Measurements from ENCODE around the gene RAB5A. TPM values are rescaled to one million over a fixed set of nuclear protein-coding genes. Genes with fewer than 3 reads are reported as not detected.
"Not testable (repeated sequence)": the region's sequence is repeated elsewhere in the genome, so short reads cannot be mapped to it uniquely, and the experiment has no call there.

RAB5A gene
- total RNA-seq, 1 donor from 2014 or later: 81.6 TPM

DNA sequence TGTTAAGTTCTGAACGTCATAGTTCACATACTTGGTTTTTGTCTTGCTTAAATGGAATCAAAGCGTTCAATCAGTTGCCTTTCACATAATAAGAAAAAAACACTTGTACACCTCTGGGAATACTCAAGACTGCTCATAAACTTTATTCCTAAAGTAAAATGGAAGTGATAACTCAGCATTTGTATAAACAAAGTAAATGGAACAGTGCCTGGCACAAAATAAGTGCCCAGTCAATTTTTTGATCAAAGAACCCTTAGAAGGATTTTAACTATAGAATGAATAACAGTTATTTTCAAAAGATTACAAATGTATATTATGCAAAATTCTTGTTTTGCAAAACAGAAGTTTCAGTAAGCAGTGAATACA, 1.3 kb downstream of the RAB5A start:
- no peak for DNase-seq

DNA sequence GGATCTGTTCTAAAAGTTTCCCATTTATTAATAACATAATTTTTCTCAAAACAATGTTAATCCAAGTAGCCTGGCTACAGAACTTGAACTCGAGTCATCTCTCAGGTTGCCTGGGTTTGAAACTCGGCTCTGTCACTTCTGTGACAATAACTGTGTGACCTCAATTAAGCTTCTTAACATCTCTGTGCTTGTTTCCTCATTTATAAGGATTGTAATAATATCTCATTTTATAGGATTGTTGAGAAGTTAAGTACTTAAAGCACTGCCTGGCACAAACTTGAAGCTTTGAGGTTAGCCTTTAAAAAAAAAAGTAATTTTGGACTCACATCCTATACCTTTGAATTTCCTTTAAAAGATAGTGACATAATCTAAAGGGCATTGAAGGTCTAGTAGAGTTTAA, 3.4 kb downstream of the RAB5A start:
- DNase-seq: no peak

DNA sequence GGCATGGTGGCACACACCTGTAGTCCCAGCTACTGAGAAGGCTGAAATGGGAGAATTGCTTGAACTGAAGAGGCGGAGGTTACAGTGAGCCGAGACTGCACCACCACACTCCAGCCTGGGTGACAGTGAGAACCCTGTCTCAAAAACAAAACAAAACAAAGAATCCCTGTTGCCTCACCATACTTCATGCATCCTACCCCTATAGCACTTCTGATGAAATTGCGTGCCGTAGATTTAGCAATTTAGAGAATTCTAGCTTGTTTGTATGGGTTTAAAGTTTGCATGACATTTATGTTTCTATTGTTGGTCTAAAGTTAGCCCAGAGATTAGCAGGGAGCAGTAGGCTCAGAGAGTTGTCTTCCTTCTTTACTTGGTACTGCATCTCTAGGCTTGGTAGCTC, 7.8 kb downstream of the RAB5A start:
- no peak for DNase-seq

DNA sequence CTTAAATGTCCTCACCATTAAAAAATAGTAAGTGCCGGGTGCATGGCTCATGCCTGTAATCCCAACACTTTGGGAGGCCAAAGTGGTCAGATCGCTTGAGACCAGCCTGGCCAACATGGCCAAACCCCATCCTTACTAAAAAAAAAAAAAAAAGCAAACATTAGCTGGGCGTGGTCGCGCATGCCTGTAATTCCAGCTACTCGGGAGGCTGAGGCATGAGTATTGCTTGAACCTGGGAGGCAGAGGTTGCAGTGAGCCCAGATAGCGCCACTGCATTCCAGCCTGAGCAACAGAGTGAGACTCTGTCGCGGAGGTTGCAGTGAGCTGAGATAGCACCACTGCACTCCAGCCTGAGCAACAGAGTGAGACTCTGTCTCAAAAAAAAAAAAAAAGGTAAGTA, 10.5 kb downstream of the RAB5A start:
- not testable (repeated sequence) for DNase-seq

DNA sequence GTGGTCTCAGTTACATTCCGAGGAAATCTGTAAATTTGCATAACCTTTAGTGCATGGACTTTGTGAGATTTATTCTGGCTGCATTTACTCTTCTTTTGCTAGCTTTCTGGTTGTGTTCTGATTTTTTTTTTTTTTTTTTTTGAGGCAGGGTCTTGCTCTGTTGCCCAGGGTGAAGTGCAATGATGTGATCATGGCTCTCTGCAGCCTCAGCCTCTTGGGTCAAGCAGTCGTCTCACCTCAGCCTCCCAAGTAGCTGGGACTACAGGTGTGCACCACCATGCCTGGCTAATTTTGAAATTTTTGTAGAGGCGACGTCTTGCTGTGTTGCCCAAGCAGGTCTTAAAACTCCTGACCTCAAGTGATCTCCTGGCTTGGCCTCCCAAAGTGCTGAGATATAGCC, 12.6 kb downstream of the RAB5A start:
- no peak for DNase-seq

DNA sequence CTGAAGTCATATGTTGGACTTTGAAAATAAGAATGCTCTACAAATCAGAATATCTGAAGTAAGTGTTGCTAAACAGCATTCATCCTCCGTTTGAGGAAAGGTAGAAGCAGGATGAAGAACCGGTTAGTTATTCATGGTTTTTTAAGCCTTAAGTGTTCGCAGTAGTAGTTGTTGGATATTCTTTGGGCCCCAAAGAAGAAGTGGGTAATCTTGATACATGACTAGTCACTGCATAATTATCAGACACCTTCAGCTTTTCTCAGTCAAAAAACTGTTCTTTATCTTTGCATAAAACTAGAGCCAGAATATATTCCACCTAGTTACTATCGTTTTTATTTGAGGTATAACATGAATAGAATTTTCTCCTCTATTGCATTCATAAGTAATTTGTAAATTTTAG, 13.8 kb downstream of the RAB5A start:
- DNase-seq: no peak

DNA sequence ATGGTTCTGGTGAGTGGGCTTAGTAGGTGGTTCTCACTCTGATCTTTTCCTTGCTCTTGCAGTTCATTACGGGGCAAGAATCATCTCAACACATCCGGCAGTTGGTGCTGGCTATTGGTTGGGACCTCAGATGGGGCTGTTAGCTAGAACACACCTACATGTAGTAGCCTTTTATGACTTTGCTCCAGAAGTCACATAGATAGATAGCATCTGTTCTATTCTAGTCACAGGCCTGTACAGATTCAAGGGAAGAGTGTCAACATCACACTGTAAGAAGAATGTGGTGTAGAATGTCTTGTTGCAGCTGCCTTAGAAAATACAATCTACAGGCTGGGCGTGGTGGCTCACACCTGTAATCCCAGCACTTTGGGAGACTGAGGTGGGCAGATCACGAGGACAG, 15.1 kb downstream of the RAB5A start:
- no peak for DNase-seq

DNA sequence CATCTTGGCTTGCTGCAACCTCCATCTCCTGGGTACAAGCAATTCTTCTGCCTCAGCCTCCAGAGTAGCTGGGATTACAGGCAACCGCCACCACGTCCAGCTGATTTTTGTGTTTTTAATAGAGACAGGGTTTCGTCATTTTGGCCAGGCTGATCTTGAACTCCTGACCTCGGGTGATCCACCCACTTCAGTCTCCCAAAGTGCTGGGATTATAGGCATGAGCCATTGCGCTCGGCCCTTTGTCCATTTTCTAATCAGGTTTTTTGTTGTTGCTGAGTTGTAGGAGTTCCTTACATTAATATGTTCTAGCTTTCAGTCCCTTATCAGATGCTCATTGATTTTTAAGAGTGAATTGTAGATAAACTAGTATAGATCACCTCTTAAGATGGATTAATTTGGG, 20.3 kb downstream of the RAB5A start:
- no peak for DNase-seq

DNA sequence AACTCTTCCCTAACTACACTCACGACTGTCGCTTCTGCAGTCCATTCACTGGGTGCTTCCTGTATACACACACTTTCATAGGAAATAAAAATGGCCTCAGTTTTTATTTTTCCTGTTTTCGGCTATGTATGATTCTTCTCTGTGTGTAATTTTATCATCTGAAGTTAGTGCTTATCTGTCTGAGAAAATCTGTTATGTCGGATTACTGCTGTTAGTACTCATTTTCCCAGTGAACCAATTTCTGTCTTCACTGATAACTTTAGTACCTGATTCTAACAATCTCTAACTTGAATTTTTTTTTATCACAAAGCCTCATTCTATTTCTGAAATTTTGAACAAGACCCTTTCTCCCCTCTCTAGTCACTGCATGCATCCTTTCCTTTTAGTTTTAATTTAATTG, 20.9 kb downstream of the RAB5A start:
- DNase-seq: no peak

DNA sequence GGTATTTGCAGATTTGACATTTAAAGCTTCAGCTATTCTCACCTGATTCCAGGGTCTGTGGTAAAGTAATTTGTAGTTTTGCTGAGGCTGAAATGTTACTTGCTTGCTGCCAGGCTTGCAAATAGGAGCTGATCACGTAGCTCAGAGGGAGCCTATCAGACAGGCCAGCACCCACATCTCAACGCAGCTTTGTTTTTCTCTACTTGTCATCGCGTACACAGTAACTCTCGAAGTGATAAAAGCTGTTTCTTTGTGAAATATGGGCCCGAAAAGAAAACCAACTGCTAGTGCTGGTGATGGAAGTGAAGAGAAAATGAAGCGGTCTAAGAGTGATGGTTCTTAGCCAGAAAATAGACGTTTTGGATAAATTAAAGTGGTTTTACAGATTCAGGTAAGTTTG, 23.4 kb downstream of the RAB5A start:
- DNase-seq: no peak

DNA sequence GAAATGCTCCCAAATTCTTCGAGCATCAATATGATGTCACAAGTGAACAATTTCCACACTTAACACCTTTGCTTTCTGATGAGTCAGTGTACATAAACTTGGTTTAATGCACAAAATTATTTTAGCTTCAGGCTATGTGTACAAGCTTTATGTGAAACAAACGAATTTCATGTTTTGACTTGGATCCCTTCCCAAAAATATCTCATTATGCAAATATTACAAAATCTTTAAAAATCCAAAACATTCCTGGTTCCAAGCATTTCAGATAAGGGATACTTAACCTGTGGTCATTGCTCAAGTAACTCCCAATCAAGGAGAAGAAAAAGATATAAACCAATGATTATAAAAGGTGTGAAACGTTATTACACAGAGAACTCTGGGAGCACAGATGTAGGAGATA, 25.2 kb downstream of the RAB5A start:
- DNase-seq: no peak

DNA sequence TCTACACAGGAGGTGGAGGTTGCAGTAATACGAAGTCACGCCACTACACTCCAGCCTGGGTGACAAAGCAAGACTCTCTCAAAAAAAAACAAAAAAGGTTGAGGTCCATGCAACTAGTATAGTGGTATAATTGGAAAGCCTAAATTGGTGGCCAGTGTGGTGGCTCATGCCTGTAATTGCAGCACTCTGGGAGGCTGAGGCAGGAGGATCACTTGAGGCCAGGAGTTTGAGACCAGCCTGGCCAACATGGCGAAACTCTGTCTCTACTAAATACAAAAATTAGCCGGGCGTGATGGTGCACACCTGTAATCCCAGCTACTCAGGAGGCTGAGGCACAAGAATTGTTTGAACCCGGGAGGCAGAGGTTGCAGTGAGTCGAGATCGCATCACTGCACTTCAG, 42.0 kb downstream of the RAB5A start:
- not testable (repeated sequence) for DNase-seq

DNA sequence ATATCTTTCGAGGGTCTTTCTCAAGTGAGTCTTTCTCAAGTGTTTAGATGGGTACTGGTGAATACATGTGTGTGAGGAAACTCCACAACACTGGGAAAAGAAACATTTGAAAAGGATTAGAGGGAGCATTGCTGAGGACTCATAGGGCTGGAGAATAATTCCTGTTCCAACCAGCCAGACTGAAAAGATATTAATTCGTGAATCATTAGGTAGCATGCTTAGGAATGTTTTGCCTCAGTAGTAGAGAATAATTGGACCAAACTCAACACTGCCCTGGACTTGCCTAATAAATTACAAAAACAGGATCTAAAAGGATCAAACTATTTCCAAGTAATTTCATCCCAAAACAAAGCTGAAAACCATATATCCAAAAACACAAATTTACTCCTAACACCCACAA, 47.9 kb downstream of the RAB5A start:
- DNase-seq: no peak

DNA sequence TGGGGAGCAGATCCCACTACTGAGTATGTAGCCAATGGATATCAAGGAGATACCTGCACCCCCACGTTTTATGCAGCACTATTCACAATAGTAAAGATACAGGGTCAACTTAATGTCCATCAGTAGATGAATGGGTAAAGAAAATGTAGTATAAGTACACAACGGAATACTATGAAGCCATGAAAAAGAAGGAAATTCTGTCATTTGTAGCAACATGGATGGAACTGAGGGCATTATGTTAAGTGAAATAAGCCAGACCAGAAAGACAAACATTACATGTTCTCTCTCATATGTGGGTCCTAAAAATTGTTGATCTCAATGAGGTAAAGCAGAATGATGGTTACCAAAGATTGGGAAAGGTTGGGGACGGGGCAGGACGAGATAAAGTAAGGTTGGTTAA, 50.6 kb downstream of the RAB5A start:
- no peak for DNase-seq

DNA sequence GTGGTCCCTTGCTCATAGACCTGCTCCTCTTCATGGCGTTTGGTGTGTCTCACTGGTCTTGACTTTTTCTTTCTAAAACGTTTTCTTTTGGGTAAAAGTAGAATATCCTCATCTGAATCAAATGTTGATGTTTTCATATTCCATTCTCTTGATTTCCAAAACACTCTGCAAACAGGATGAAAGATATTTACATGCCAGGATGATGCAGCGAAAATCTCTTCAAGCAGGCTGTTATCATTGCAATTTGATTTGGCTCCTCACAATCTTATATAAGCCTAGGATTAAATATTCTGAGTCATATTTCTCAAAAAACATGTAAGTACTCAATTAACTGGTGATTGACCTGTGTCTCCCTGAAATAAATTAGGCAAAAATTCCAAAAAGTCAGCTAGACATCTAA, 55.0 kb downstream of the RAB5A start:
- DNase-seq: no peak

DNA sequence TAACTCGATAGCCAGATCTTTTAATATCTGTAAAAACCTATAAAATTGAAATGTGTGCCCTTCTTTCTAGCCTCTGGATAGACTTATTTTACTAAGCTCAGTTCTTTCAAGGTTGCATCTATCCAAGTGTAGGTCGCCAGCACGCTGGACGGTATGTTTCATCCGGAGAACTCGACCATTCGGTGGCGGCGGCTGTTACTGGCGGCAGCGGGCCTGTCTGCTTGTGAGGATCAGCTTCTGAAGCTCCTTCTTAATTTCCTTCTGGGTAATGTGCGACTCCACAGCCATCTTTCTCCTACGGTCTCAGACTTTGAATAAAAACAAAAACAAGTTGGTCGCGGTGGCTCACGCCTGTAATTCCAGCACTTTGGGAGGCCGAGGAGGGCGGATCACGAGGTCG, 61.1 kb downstream of the RAB5A start:
- DNase-seq: no peak

DNA sequence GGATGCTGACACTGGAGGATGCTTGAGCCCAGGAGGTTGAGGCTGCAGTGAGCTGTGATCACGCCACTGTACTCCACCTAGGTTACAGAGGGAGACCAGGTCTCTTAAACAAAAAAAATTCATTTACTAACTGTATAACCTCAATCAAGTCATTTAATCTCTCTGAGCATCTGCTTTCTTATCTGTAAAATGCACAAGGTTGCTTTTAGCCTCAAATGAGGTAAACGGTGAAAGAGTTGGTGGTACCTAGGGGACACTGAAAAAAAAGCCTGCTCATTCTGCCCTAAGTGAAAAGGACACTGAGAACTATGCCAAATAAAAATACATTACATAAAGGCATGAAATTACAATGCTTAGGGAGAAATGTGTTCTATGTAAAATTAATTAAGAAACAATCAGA, 61.7 kb downstream of the RAB5A start:
- DNase-seq: no peak

DNA sequence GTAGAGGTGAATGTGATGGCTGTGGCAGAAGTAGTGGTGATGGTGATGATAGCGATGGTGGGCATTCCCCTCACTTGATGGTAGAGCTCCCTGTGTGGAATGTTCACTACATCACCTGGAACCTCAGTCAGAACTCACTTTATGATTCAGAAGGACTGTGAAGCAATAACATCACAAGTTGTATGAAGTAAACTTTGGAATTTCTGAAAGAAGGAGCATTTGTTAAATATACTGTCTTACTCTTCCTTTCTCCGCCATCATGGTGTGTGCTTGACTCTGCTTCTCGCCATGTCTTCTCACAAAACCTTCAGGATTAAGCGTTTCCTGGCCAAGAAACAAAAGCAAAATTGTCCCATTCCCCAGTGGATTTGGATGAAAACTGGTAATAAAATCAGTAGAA, 65.3 kb downstream of the RAB5A start, which contains the start of gene PP2D1:
PP2D1 (minus strand) TSS at position 101 of the 400 bp plus-strand sequence. CDS start 192 bp downstream, outside the sequence.
- no peak for DNase-seq

DNA sequence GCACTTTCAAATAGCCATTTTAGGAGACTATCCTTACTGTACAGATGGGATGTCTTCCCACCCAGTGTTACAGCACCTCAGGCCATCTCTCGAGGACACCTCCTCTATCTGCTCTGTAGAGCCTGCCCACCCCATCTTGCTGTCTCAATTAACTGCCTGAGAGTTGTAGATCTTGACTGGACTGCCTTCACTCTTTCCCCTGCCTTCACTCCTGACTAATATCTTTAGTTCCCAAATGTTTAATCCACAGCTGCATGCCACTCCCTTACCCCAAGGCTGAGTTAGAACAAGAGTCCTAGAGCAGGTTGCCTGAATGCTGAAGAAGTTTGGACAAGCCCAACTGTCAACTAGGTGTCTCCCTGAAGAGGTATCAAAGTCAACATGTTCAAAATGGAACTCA, 66.5 kb downstream of the RAB5A start:
- no peak for DNase-seq

DNA sequence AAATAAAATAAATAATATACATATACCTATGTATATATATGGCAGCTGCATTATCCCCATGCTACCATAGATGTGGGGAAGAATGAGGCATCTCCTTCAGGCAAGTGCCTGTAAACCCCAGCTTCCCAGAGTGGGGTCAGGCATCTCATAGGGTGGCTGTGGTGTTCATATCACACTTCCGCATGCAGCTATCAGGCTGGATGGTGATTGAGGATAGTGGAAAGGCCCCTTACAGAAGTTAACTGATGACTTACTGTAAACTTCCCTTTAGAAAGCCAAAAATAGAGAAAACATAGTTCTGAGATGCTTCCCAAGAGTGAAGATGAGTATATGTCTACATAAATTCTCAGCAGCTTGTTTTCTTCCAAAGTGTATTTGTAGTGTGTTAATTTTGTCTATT, 68.6 kb downstream of the RAB5A start:
- DNase-seq: no peak

DNA sequence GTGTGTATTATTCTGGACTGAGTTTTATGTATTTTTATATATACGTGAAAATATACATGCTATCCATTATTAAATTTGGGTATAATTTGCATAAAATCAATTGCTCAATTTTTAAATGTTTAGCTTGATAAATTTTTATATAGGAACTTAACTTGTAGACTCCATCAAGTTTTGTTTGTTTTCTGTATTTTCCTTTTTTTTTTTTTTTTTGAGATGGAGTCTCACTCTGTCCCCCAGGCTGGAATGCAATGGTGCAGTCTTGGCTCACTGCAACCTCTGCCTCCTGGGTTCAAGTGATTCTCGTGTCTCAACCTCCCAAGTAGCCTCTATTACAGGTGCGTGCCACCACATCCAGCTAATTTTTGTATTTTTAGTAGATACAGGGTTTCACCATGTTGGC, 69.2 kb downstream of the RAB5A start:
- DNase-seq: not testable (repeated sequence)

DNA sequence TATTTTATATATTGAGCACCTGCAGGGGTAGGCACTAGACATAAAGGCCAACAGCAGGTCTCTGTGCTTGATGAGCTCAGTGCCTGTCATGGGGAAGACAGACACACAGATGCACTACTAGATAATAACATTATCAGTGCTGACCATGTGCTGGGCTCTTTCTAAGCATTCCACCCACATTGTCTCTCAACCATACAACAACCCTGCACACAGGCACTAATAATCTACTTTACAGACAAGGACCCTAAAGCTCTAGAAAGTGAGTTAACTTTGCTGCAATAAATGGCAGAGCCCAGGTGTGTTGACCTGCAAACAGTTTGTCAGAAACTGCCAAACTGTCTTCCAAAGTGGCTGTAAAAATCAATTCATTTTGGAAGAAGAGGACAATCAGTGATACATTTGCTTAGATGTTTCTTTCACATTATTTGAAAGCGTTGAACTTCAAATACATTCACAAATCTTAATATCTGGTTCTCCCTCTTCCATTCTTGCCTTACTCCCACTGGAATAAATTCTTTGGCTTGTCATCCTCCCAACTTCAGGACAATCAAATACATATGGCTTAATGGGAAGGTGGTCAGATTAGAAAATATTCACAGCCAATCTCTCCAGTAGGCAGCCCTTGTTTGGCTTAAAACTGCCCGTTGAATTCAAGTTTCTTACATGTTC, 76.2 kb downstream of the RAB5A start:
- DNase-seq: no peak

DNA sequence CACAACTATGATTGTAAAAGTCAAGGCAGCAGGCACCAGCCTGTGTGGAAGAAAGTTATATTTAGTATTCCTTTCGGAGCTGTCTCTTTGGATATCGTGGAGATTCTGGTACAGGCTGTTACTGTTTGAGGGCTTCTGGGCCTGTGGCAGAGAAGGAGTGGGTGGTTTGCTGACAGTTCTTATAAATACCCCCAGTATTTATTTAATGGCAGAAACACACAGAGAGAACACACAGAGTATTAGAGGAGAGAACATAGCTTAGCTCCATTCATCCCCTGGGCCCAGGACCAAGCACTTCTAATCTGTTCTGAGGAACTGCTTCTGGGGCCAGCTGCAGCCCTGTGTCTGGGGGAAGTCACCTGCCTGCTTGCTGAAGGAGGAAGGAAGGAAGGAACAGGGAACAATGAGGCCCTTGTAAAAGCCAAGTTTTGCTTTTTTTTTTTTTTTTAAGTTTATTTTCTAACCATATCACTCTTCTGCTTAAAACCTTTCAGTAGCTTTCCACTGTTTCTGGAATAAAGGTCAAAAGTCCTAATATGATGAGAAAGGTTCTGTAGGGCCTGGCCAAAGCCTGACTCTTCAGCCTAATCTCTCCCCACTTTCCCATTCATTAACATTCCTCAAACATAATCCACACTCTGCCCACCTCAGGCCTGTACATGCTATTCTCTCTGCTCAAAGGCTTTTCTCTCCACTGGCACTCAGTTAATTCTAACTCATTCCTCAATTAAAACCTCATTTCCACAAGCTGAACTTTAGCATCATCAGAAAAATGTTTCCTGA, 76.9 kb downstream of the RAB5A start:
- DNase-seq: peak; percentile 17

DNA sequence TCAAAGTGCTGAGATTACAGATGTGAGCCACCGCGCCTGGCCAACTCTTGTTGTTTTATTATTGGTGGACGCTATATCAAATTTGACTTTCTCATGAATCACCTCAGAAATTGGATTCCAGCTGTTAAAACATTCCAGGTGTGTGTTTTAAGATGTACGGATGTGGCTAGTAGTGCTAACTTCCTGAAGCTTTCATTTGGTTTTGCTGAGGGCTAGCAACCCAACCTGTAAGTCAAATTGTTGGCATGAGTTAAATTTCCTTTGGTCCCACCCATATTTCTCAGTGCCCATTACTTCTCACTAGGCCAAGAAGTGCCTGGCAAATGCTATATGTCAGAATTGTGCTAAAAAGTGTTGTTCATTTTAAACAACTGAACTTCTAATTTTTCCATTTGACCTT, 80.2 kb downstream of the RAB5A start:
- DNase-seq: no peak

Measured in skin of body (tissue), 2 donors.